Measurements from ENCODE around the gene MUC12.
"Not testable (repeated sequence)": the region's sequence is repeated elsewhere in the genome, so short reads cannot be mapped to it uniquely, and the experiment has no call there.

- not testable (repeated sequence) for TF ChIP-seq CTCF (IDR thresholded peaks at IDR 0.05; ENCODE audit: extremely low read depth in 1 of 2, insufficient read depth in 1 of 2, low read depth in 1 of 2, low read length in 2 of 2); POLR2A (IDR thresholded peaks at IDR 0.05; ENCODE audit: low read depth, low read length); MYC (IDR thresholded peaks at IDR 0.05; ENCODE audit: low read depth, low read length); EZH2 (IDR thresholded peaks at IDR 0.05; ENCODE audit: borderline replicate concordance, low read depth, low read length, severe bottlenecking)
Measured at GRCh38 chr7:100984241-100984918, 15.0 kb downstream of the MUC12 start.

Data from endothelial cell of umbilical vein (primary cell).